Measurements from ENCODE around the gene GCAT.

DNA sequence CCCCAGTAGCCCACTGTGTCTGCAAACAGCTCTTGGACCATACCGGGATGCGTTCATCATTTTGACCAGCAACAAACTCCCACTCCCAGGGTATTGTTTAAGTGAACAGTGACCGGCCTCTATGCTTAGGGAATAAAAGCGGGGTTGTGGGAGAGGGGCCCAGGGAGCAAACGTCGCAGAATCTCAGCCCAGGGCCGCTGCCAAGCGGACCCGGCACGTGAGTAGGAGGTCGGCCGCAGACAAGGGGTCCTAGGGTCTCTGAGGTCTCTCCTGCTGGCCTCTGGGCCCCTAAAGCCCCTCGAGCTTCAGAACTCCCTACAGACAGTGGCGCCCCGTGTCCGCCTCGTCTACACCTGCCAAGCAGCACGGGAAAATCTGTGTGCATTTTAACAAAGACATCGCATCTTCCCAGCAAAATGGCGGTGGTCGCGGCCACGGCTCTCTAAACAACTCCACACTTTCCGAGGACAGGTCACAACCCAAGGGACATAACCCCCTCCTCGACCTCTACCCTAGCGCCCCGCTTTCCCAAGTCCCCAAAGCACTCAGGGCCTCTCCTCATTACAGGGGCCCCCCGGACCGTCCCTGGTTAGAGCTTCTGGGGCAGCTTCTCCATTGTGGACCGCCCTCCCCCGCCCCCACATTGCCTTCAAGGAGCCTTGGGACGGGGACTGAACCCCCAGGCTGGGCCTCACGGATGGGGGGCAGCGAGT is 3.9 kb upstream of the GCAT start:
- TF ChIP-seq POLR2AphosphoS5 (IDR thresholded peaks at IDR 0.05; ENCODE audit: borderline replicate concordance, low read depth, low read length), result no peak
- no peak for TF ChIP-seq FOXP2 (optimal IDR thresholded peaks at IDR 0.05; ENCODE audit: control extremely low read depth, extremely low read length, insufficient read depth)
- no peak for TF ChIP-seq EZH2 (IDR thresholded peaks at IDR 0.05)
